Liver (tissue), 9 donors: ENCODE measurements around the gene CRPPA. TPM values are rescaled to one million over a fixed set of nuclear protein-coding genes. Genes with fewer than 3 reads are reported as not detected.

Experiments
- DNase-seq: peaks from one replicate; pipeline ENCODE4 v3.0.0-alpha.2; 2017; ENCODE audit warnings: low spot score
- H3K27ac ChIP-seq, 2 donors: one replicate each; pipeline ENCODE4 v1.7.0; 2013; ENCODE audit warnings: inconsistent platforms in 2 of 2, low read length in 2 of 2, control low read depth in 1 of 2, low read depth in 1 of 2, mild to moderate bottlenecking in 1 of 2
- H3K27me3 ChIP-seq, 4 donors: one replicate each; pipeline versions ENCODE4 v1.6.1 to v1.7.0; 2013; ENCODE audit warnings: low read length in 3 of 4, inconsistent platforms in 1 of 4, mild to moderate bottlenecking in 1 of 4, moderate library complexity in 1 of 4; ENCODE audit not compliant: control insufficient read depth in 4 of 4, insufficient read depth in 4 of 4
- H3K36me3 ChIP-seq, 4 donors: one replicate each; pipeline versions ENCODE4 v1.6.1 to v1.7.0; 2013; ENCODE audit warnings: low read length in 3 of 4, mild to moderate bottlenecking in 3 of 4, low read depth in 1 of 4, moderate library complexity in 1 of 4; ENCODE audit not compliant: control insufficient read depth in 4 of 4, insufficient read depth in 3 of 4
- H3K4me1 ChIP-seq, 4 donors: one replicate each; pipeline versions ENCODE4 v1.6.1 to v1.7.0; 2013; ENCODE audit warnings: low read length in 3 of 4, mild to moderate bottlenecking in 3 of 4, moderate library complexity in 1 of 4; ENCODE audit not compliant: control insufficient read depth in 4 of 4, insufficient read depth in 4 of 4
- H3K4me3 ChIP-seq, 3 donors: one replicate each; pipeline versions ENCODE4 v1.6.1 to v1.7.0; 2013; ENCODE audit warnings: low read length in 3 of 3, control low read depth in 1 of 3, low read depth in 1 of 3, mild to moderate bottlenecking in 1 of 3
- H3K9ac ChIP-seq, 2 donors: one replicate each; pipeline ENCODE4 v1.7.0; 2013; ENCODE audit warnings: low read length in 2 of 2, mild to moderate bottlenecking in 2 of 2, moderate library complexity in 2 of 2, control low read depth in 1 of 2, low read depth in 1 of 2
- H3K9me3 ChIP-seq, 4 donors: one replicate each; pipeline versions ENCODE4 v1.6.1 to v1.7.0; 2013; ENCODE audit warnings: low read length in 3 of 4; ENCODE audit not compliant: control insufficient read depth in 4 of 4
- ATF3 ChIP-seq: IDR thresholded peaks from 2 replicates; pipeline ENCODE4 v1.6.1; 2016; ENCODE audit warnings: antibody characterized with exemption
- GABPA ChIP-seq, 2 donors: IDR thresholded peaks in 1 of 2; conservative IDR thresholded peaks in 1 of 2; 2 replicates each; pipeline ENCODE4 v1.6.1; 2016; ENCODE audit warnings: antibody characterized with exemption in 2 of 2, mild to moderate bottlenecking in 1 of 2, moderate library complexity in 1 of 2
- RAD21 ChIP-seq, 2 donors: IDR thresholded peaks; 2 replicates each; pipeline ENCODE4 v1.6.1; 2016; ENCODE audit warnings: antibody characterized with exemption in 2 of 2, mild to moderate bottlenecking in 2 of 2
- YY1 ChIP-seq: IDR thresholded peaks from 2 replicates; pipeline ENCODE4 v1.6.1; 2016; ENCODE audit warnings: antibody characterized with exemption, mild to moderate bottlenecking
- ZBTB33 ChIP-seq: IDR thresholded peaks from 2 replicates; pipeline ENCODE4 v1.6.1; 2016; ENCODE audit warnings: antibody characterized with exemption
- WGBS: extraction: QIAGEN DNeasy Blood & Tissue Kit; methylation state at CpG from one replicate; pipeline ENCODE4 v1.1.7; 2013; 5-methylcytosine and 5-hydroxymethylcytosine counted together
- polyA plus RNA-seq, 2 donors: library from polyadenylated mRNA; stranded (reverse) in 1 of 2; unstranded in 1 of 2; fragments of 200-250 nt in 1 of 2; fragments of >200 nt in 1 of 2; fragmentation: Nextera tagmentation in 1 of 2; extraction: Ambion mirVana in 1 of 2; gene quantifications; one replicate each; pipeline versions ENCODE4 v1.2.1 to v1.2.3, GENCODE V29; 2013 to 2015
- total RNA-seq, 2 donors: library from RNA; depleted of rRNA; stranded (reverse); fragments of >200 nt; gene quantifications; one replicate each; pipeline ENCODE4 v1.2.3, GENCODE V29; 2014
- TF ChIP-seq, protein P1 (sequence below): IDR thresholded peaks from 2 replicates; pipeline ENCODE4 v1.6.1; 2016; ENCODE audit warnings: antibody characterized with exemption, mild to moderate bottlenecking
- donor health status: healthy.
- donor health status: healthy.
- donor health status: healthy.
- donor health status: healthy.
- donor health status: healthy.

The CRPPA gene
- total and polyA plus RNA-seq, 4 donors: 0.47 to 3.7 (median 1.8) TPM

- Histone ChIP-seq H3K4me3 (no peak overlapping the region), H3K27me3 (no peaks in the 10 kb centered on the region), H3K9ac (no peak overlapping the region), H3K9me3 (no peaks in the 10 kb centered on the region), H3K27ac (no peak overlapping the region), H3K36me3 (no peaks in the 10 kb centered on the region), H3K4me1 (peaks cover 0 to 13% (median 9%) of the 10 kb centered on the region in 4 donors)
- DNase-seq: no peak
- no peak for TF ChIP-seq ATF3
- TF ChIP-seq, protein P1, sequence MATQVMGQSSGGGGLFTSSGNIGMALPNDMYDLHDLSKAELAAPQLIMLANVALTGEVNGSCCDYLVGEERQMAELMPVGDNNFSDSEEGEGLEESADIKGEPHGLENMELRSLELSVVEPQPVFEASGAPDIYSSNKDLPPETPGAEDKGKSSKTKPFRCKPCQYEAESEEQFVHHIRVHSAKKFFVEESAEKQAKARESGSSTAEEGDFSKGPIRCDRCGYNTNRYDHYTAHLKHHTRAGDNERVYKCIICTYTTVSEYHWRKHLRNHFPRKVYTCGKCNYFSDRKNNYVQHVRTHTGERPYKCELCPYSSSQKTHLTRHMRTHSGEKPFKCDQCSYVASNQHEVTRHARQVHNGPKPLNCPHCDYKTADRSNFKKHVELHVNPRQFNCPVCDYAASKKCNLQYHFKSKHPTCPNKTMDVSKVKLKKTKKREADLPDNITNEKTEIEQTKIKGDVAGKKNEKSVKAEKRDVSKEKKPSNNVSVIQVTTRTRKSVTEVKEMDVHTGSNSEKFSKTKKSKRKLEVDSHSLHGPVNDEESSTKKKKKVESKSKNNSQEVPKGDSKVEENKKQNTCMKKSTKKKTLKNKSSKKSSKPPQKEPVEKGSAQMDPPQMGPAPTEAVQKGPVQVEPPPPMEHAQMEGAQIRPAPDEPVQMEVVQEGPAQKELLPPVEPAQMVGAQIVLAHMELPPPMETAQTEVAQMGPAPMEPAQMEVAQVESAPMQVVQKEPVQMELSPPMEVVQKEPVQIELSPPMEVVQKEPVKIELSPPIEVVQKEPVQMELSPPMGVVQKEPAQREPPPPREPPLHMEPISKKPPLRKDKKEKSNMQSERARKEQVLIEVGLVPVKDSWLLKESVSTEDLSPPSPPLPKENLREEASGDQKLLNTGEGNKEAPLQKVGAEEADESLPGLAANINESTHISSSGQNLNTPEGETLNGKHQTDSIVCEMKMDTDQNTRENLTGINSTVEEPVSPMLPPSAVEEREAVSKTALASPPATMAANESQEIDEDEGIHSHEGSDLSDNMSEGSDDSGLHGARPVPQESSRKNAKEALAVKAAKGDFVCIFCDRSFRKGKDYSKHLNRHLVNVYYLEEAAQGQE: no peak
- TF ChIP-seq GABPA (IDR thresholded peaks at IDR 0.05 in 1 of 2, conservative IDR thresholded peaks at IDR 0.05 in 1 of 2): no peak
- 93% methylated on average over 7 of the region's 7 CpGs for WGBS
Observed at GRCh38 chr7:16416289-16417282, 4.8 kb downstream of the CRPPA start.

GRCh38 chr7:16412274-16413254, 8.8 kb downstream of the CRPPA start:
- no peak overlapping the region for H3K9ac ChIP-seq
- TF ChIP-seq RAD21 (IDR thresholded peaks at IDR 0.05): no peak
- TF ChIP-seq ZBTB33: no peak
- TF ChIP-seq ATF3: no peak
- TF ChIP-seq YY1: no peak
- H3K4me1 ChIP-seq: no peaks in the 10 kb centered on the region
- WGBS: 85% methylated on average over 8 of the region's 8 CpGs
- no peaks in the 10 kb centered on the region for H3K27me3 ChIP-seq
- no peak overlapping the region for H3K4me3 ChIP-seq
- no peaks in the 10 kb centered on the region for H3K36me3 ChIP-seq
- no peaks in the 10 kb centered on the region for H3K9me3 ChIP-seq
- DNase-seq: no peak
- H3K27ac ChIP-seq: no peak overlapping the region
